Muscle of leg (tissue), 11 donors: ENCODE results near the gene EDRF1. TPM values are rescaled to one million over a fixed set of nuclear protein-coding genes. Genes with fewer than 3 reads are reported as not detected.
"Not testable (repeated sequence)": the region's sequence is repeated elsewhere in the genome, so short reads cannot be mapped to it uniquely, and the experiment has no call there.

Experiments used
- DNase-seq: peaks from one replicate; pipeline ENCODE4 v3.0.0; 2013
- H3K27ac ChIP-seq: one replicate; pipeline ENCODE4 v1.5.1; 2013; ENCODE audit warnings: mild to moderate bottlenecking, low read length, control low read depth
- H3K27me3 ChIP-seq: one replicate; pipeline ENCODE4 v1.6.1; 2013; ENCODE audit warnings: low read length; ENCODE audit not compliant: control insufficient read depth, insufficient read depth
- H3K36me3 ChIP-seq: one replicate; pipeline ENCODE4 v1.6.1; 2013; ENCODE audit warnings: low read length; ENCODE audit not compliant: control insufficient read depth, insufficient read depth
- H3K4me1 ChIP-seq: one replicate; pipeline ENCODE4 v1.6.1; 2013; ENCODE audit warnings: low read length; ENCODE audit not compliant: control insufficient read depth, insufficient read depth
- H3K4me3 ChIP-seq: one replicate; pipeline ENCODE4 v1.5.1; 2013; ENCODE audit warnings: low read length, control low read depth
- H3K9me3 ChIP-seq: replicated peaks from 2 replicates; pipeline ENCODE4 v1.6.1; 2013; ENCODE audit warnings: low read depth, low read length; ENCODE audit not compliant: control insufficient read depth
- WGBS: methylation state at CpG from one replicate; pipeline ENCODE4 v1.1.5; 2013; ENCODE audit warnings: missing lambda C conversion rate; ENCODE audit not compliant: insufficient coverage; 5-methylcytosine and 5-hydroxymethylcytosine counted together
- polyA plus RNA-seq, 8 donors: library from polyadenylated mRNA; unstranded; fragments of 120-200 nt; gene quantifications; one replicate each; pipeline versions ENCODE4 v1.2.1 to v1.2.3, GENCODE V29; 2013; ENCODE audit warnings: inconsistent platforms in 1 of 8, low replicate concordance in 1 of 8; ENCODE audit not compliant: insufficient read length in 8 of 8, insufficient read depth in 1 of 8
- total RNA-seq: library from RNA; stranded (reverse); fragments of 120-200 nt; gene quantifications from one replicate; pipeline ENCODE4 v1.2.4, GENCODE V29; 2013

EDRF1 gene
- total and polyA plus RNA-seq, 9 donors = 15.7 to 27.7 (median 19.9) TPM

GRCh38 chr10:125700355-125700911 lies 19.1 kb upstream of the EDRF1 start:
- Histone ChIP-seq H3K4me3 (no peak overlapping the region), H3K36me3 (no peaks in the 10 kb centered on the region), H3K27ac (no peak overlapping the region), H3K4me1 (no peaks in the 10 kb centered on the region), H3K9me3 (no peaks in the 10 kb centered on the region), H3K27me3 (peaks cover 2% of the 10 kb centered on the region)
- WGBS = no CpG with 5 or more reads among the region's 3 CpGs
- peak; percentile 41 for DNase-seq

DNA sequence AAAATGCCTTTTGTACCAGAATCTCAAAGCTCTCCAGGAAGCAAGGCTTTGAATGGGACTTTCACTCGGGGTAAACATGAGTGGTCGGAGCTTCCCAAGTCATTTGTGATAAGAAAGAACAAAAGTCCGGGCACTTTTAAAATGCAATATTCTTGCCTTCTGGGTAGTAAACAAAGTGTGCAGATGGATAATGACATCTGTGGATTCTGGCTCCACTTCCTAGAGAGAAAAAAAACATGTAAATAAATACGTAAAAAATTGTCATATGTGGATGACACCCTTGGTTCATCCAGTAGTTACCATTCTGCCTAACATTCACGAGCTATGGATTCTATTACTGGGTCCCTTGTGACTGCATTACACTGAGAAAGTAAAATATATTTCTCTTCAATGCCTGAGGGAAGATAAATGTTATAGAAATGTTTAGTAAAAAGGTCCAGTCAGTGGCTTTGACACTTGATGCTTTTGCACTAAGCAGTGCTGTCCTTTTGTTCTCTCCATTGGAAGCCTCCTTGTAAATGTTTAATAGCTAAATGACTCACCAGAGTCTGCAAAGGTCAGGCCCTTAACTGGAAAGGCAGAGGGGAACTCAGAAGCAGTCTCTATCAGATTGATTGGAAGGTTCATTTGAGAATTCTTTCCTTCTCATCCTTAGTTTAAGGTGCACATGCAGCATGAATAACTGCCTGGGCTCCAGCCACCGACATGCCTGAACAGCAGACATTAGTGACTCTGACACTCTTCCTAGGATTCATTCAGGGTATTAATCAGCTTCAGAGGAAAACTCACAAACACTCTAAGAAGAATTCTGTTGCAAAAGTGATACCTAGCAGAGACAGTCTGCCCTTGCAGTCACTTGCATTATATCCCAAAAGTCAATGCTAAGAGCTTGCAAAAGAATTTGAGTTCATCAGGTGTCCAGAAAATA lies 11.7 kb upstream of the EDRF1 start:
- Histone ChIP-seq H3K9me3 (peaks cover 3% of the 10 kb centered on the region), H3K4me1 (no peaks in the 10 kb centered on the region), H3K27ac (no peak overlapping the region), H3K27me3 (no peaks in the 10 kb centered on the region), H3K4me3 (no peak overlapping the region), H3K36me3 (no peaks in the 10 kb centered on the region)
- no peak for DNase-seq
- 79% methylated on average over 2 of the region's 6 CpGs for whole genome bisulfite sequencing

DNA sequence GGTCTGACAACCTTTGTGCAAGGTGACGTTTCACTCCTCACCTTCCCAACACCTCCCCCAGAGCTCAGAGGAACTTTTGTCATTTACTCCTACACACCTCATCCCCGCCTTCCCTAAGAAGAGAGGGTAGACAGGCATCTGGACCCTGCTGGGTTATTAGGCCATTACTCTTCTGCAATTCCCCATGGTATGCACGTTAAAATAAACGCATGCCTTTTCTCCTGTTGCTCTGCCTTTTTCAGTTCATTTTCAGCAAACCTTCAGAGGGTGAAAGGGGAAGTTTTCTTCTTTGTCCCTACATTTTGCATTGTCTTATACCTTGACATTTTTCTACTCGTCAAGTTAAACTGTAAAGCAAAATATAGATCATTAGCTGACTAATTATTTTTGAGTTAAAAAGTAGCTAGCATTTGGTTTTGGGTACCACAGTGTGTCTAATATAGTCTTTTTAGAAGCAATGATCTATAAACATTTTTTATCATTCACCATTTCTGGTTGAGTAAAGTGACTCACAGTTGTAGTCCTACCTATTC lies 10.5 kb upstream of the EDRF1 start:
- Histone ChIP-seq H3K9me3 (peaks cover 9% of the 10 kb centered on the region), H3K36me3 (no peaks in the 10 kb centered on the region), H3K27me3 (no peaks in the 10 kb centered on the region), H3K4me1 (no peaks in the 10 kb centered on the region), H3K4me3 (no peak overlapping the region), H3K27ac (no peak overlapping the region)
- no peak for DNase-seq
- WGBS = 56% methylated on average over 2 of the region's 5 CpGs

DNA sequence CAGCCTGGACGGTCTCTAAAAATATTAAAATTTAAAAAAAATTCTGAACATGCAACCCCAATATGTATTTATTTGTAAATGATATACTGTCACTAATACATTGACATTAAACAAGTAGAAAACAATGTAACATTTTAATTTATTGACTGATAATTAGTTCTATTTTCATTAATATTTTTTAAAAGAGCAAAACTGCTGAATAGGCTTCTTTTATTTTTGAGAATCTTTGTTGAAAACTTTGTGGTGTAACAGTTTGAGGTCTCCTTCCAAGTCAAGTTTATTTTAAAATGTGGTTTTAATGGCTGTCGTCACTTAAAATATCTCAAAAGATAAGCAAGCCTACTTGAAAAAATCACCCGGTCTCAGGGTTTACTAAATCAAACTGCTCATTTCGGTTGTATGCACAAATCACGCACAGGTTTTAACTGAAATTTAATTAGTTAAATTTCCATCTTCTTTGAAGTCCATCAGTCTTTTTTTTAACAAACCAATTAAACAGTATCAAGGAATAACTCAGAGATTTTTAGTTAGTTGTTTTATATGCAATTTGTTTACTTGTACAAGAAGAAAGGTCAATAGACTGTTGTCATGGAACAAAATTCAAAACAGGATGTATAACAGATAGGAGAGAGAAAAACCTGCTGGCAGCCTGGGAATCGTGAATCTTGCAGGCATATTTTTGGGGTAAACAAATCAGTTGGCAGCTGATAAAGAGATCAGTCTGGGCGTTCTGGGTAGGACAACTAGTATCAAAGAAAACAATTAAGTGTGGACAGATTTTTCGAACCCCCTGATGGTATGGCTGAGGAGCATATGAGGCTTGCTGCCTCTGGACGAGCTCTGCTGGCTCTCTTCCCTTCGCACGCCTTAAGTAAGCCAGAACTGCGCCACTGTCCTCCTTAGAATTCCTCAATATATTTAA lies 9.7 kb upstream of the EDRF1 start:
- Histone ChIP-seq H3K27me3 (no peaks in the 10 kb centered on the region), H3K4me3 (no peak overlapping the region), H3K4me1 (no peaks in the 10 kb centered on the region), H3K27ac (no peak overlapping the region), H3K36me3 (no peaks in the 10 kb centered on the region), H3K9me3 (peaks cover 10% of the 10 kb centered on the region)
- DNase-seq = peak; percentile 23
- 19% methylated on average over 3 of the region's 12 CpGs for WGBS

GRCh38 chr10:125711110-125711750 lies 8.3 kb upstream of the EDRF1 start:
- Histone ChIP-seq H3K27ac (no peak overlapping the region), H3K27me3 (no peaks in the 10 kb centered on the region), H3K36me3 (no peaks in the 10 kb centered on the region), H3K4me1 (no peaks in the 10 kb centered on the region), H3K9me3 (peaks cover 10% of the 10 kb centered on the region), H3K4me3 (no peak overlapping the region)
- WGBS = 83% methylated on average over 1 of the region's 3 CpGs
- DNase-seq = no peak

DNA sequence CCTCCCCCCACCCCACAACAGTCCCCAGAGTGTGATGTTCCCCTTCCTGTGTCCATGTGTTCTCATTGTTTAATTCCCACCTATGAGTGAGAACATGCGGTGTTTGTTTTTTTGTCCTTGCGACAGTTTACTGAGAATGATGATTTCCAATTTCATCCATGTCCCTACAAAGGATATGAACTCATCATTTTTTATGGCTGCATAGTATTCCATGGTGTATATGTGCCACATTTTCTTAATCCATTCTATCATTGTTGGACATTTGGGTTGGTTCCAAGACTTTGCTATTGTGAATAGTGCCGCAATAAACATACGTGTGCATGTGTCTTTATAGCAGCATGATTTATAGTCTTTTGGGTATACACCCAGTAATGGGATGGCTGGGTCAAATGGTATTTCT lies 4.8 kb upstream of the EDRF1 start:
- H3K36me3 ChIP-seq, H3K4me1 ChIP-seq, H3K4me3 ChIP-seq, H3K27me3 ChIP-seq, H3K27ac ChIP-seq, DNase-seq: not testable (repeated sequence)
- H3K9me3 ChIP-seq = peaks cover 16% of the 10 kb centered on the region
- no CpG with 5 or more reads among the region's 4 CpGs for WGBS

GRCh38 chr10:125720002-125720382 lies 483 bp downstream of the EDRF1 start:
- DNase-seq = no peak
- Histone ChIP-seq H3K9me3 (peaks cover 6% of the 10 kb centered on the region), H3K4me3 (peak overlapping the region; percentile 96), H3K27me3 (no peaks in the 10 kb centered on the region), H3K36me3 (peaks cover 16% of the 10 kb centered on the region), H3K27ac (peak overlapping the region; percentile 89), H3K4me1 (peaks cover 6% of the 10 kb centered on the region)
- 0% methylated on average over 14 of the region's 15 CpGs for WGBS

GRCh38 chr10:125721035-125721434 lies 1.5 kb downstream of the EDRF1 start:
- Histone ChIP-seq H3K9me3 (peaks cover 6% of the 10 kb centered on the region), H3K4me1 (peaks cover 6% of the 10 kb centered on the region), H3K27ac (no peak overlapping the region), H3K27me3 (no peaks in the 10 kb centered on the region), H3K36me3 (peaks cover 20% of the 10 kb centered on the region), H3K4me3 (no peak overlapping the region)
- DNase-seq = no peak
- WGBS = 80% methylated on average over 3 of the region's 6 CpGs

- H3K4me1 ChIP-seq = peaks cover 6% of the 10 kb centered on the region
- H3K27ac ChIP-seq = no peak overlapping the region
- peaks cover 2% of the 10 kb centered on the region for H3K9me3 ChIP-seq
- DNase-seq = no peak
- no peak overlapping the region for H3K4me3 ChIP-seq
- no peaks in the 10 kb centered on the region for H3K27me3 ChIP-seq
- no CpG with 5 or more reads among the region's 1 CpG for WGBS
- H3K36me3 ChIP-seq = peaks cover 31% of the 10 kb centered on the region
Observed at GRCh38 chr10:125722811-125723210, 3.3 kb downstream of the EDRF1 start.
